Measurements from ENCODE around the gene UBASH3B.

UBASH3B gene

GRCh38 chr11:122705396-122705795, 49.9 kb downstream of the UBASH3B start:
- Histone ChIP-seq H3K27me3 (ENCODE audit: control insufficient read depth in 2 of 2, insufficient read depth in 2 of 2, low read length in 2 of 2) (no peaks in the 10 kb centered on the region), H3K4me3 (ENCODE audit: low read length in 2 of 2) (no peak overlapping the region), H3K4me1 (ENCODE audit: control insufficient read depth in 2 of 2, insufficient read depth in 2 of 2, low read length in 2 of 2) (no peaks in the 10 kb centered on the region), H3K9me3 (ENCODE audit: control insufficient read depth in 2 of 2, low read length in 2 of 2) (no peaks in the 10 kb centered on the region), H3K36me3 (ENCODE audit: control insufficient read depth in 2 of 2, insufficient read depth in 2 of 2, low read length in 2 of 2) (no peaks in the 10 kb centered on the region), H3K9ac (ENCODE audit: low read depth in 1 of 2, low read length in 2 of 2) (no peak overlapping the region), H3K27ac (ENCODE audit: low read depth in 2 of 2, low read length in 2 of 2) (no peak overlapping the region)

- H3K36me3 ChIP-seq (ENCODE audit: control insufficient read depth in 2 of 2, insufficient read depth in 2 of 2, low read length in 2 of 2) = no peaks in the 10 kb centered on the region
- H3K4me1 ChIP-seq (ENCODE audit: control insufficient read depth in 2 of 2, insufficient read depth in 2 of 2, low read length in 2 of 2) = no peaks in the 10 kb centered on the region
- no peak overlapping the region for H3K9ac ChIP-seq (ENCODE audit: low read depth in 1 of 2, low read length in 2 of 2)
- no peaks in the 10 kb centered on the region for H3K9me3 ChIP-seq (ENCODE audit: control insufficient read depth in 2 of 2, low read length in 2 of 2)
- no peak overlapping the region for H3K27ac ChIP-seq (ENCODE audit: low read depth in 2 of 2, low read length in 2 of 2)
- H3K27me3 ChIP-seq (ENCODE audit: control insufficient read depth in 2 of 2, insufficient read depth in 2 of 2, low read length in 2 of 2) = no peaks in the 10 kb centered on the region
- H3K4me3 ChIP-seq (ENCODE audit: low read length in 2 of 2) = no peak overlapping the region
These were observed 51.0 kb downstream of the UBASH3B start for GRCh38 chr11:122706291-122707088.

GRCh38 chr11:122707111-122707510, 51.6 kb downstream of the UBASH3B start:
- H3K9me3 ChIP-seq (ENCODE audit: control insufficient read depth in 2 of 2, low read length in 2 of 2) = no peaks in the 10 kb centered on the region
- no peak overlapping the region for H3K4me3 ChIP-seq (ENCODE audit: low read length in 2 of 2)
- H3K27ac ChIP-seq (ENCODE audit: low read depth in 2 of 2, low read length in 2 of 2) = no peak overlapping the region
- no peaks in the 10 kb centered on the region for H3K36me3 ChIP-seq (ENCODE audit: control insufficient read depth in 2 of 2, insufficient read depth in 2 of 2, low read length in 2 of 2)
- no peak overlapping the region for H3K9ac ChIP-seq (ENCODE audit: low read depth in 1 of 2, low read length in 2 of 2)
- no peaks in the 10 kb centered on the region for H3K4me1 ChIP-seq (ENCODE audit: control insufficient read depth in 2 of 2, insufficient read depth in 2 of 2, low read length in 2 of 2)
- H3K27me3 ChIP-seq (ENCODE audit: control insufficient read depth in 2 of 2, insufficient read depth in 2 of 2, low read length in 2 of 2) = no peaks in the 10 kb centered on the region

GRCh38 chr11:122707901-122708300, 52.4 kb downstream of the UBASH3B start:
- no peak overlapping the region for H3K9ac ChIP-seq (ENCODE audit: low read depth in 1 of 2, low read length in 2 of 2)
- H3K36me3 ChIP-seq (ENCODE audit: control insufficient read depth in 2 of 2, insufficient read depth in 2 of 2, low read length in 2 of 2) = no peaks in the 10 kb centered on the region
- H3K4me1 ChIP-seq (ENCODE audit: control insufficient read depth in 2 of 2, insufficient read depth in 2 of 2, low read length in 2 of 2) = no peaks in the 10 kb centered on the region
- no peaks in the 10 kb centered on the region for H3K27me3 ChIP-seq (ENCODE audit: control insufficient read depth in 2 of 2, insufficient read depth in 2 of 2, low read length in 2 of 2)
- H3K9me3 ChIP-seq (ENCODE audit: control insufficient read depth in 2 of 2, low read length in 2 of 2) = no peaks in the 10 kb centered on the region
- H3K4me3 ChIP-seq (ENCODE audit: low read length in 2 of 2) = no peak overlapping the region
- no peak overlapping the region for H3K27ac ChIP-seq (ENCODE audit: low read depth in 2 of 2, low read length in 2 of 2)

- no peaks in the 10 kb centered on the region for H3K27me3 ChIP-seq (ENCODE audit: control insufficient read depth in 2 of 2, insufficient read depth in 2 of 2, low read length in 2 of 2)
- H3K4me1 ChIP-seq (ENCODE audit: control insufficient read depth in 2 of 2, insufficient read depth in 2 of 2, low read length in 2 of 2) = no peaks in the 10 kb centered on the region
- no peaks in the 10 kb centered on the region for H3K36me3 ChIP-seq (ENCODE audit: control insufficient read depth in 2 of 2, insufficient read depth in 2 of 2, low read length in 2 of 2)
- H3K4me3 ChIP-seq (ENCODE audit: low read length in 2 of 2) = no peak overlapping the region
- H3K9ac ChIP-seq (ENCODE audit: low read depth in 1 of 2, low read length in 2 of 2) = no peak overlapping the region
- no peaks in the 10 kb centered on the region for H3K9me3 ChIP-seq (ENCODE audit: control insufficient read depth in 2 of 2, low read length in 2 of 2)
- no peak overlapping the region for H3K27ac ChIP-seq (ENCODE audit: low read depth in 2 of 2, low read length in 2 of 2)
These were observed 53.7 kb downstream of the UBASH3B start for GRCh38 chr11:122709039-122709760.

- Histone ChIP-seq H3K4me1 (ENCODE audit: control insufficient read depth in 2 of 2, insufficient read depth in 2 of 2, low read length in 2 of 2) (no peaks in the 10 kb centered on the region), H3K9me3 (ENCODE audit: control insufficient read depth in 2 of 2, low read length in 2 of 2) (no peaks in the 10 kb centered on the region), H3K36me3 (ENCODE audit: control insufficient read depth in 2 of 2, insufficient read depth in 2 of 2, low read length in 2 of 2) (no peaks in the 10 kb centered on the region), H3K27ac (ENCODE audit: low read depth in 2 of 2, low read length in 2 of 2) (no peak overlapping the region), H3K9ac (ENCODE audit: low read depth in 1 of 2, low read length in 2 of 2) (no peak overlapping the region), H3K4me3 (ENCODE audit: low read length in 2 of 2) (no peak overlapping the region), H3K27me3 (ENCODE audit: control insufficient read depth in 2 of 2, insufficient read depth in 2 of 2, low read length in 2 of 2) (no peaks in the 10 kb centered on the region)
These were observed 55.8 kb downstream of the UBASH3B start for GRCh38 chr11:122711362-122711761.

- H3K4me3 ChIP-seq (ENCODE audit: low read length in 2 of 2) = no peak overlapping the region
- no peaks in the 10 kb centered on the region for H3K27me3 ChIP-seq (ENCODE audit: control insufficient read depth in 2 of 2, insufficient read depth in 2 of 2, low read length in 2 of 2)
- no peaks in the 10 kb centered on the region for H3K36me3 ChIP-seq (ENCODE audit: control insufficient read depth in 2 of 2, insufficient read depth in 2 of 2, low read length in 2 of 2)
- H3K4me1 ChIP-seq (ENCODE audit: control insufficient read depth in 2 of 2, insufficient read depth in 2 of 2, low read length in 2 of 2) = peaks cover 0 to 2% of the 10 kb centered on the region in 2 donors
- H3K9ac ChIP-seq (ENCODE audit: low read depth in 1 of 2, low read length in 2 of 2) = no peak overlapping the region
- H3K27ac ChIP-seq (ENCODE audit: low read depth in 2 of 2, low read length in 2 of 2) = no peak overlapping the region
- no peaks in the 10 kb centered on the region for H3K9me3 ChIP-seq (ENCODE audit: control insufficient read depth in 2 of 2, low read length in 2 of 2)
These were observed 56.4 kb downstream of the UBASH3B start for GRCh38 chr11:122711831-122712381.

- Histone ChIP-seq H3K27me3 (ENCODE audit: control insufficient read depth in 2 of 2, insufficient read depth in 2 of 2, low read length in 2 of 2) (no peaks in the 10 kb centered on the region), H3K4me3 (ENCODE audit: low read length in 2 of 2) (no peak overlapping the region), H3K9ac (ENCODE audit: low read depth in 1 of 2, low read length in 2 of 2) (no peak overlapping the region), H3K9me3 (ENCODE audit: control insufficient read depth in 2 of 2, low read length in 2 of 2) (no peaks in the 10 kb centered on the region), H3K36me3 (ENCODE audit: control insufficient read depth in 2 of 2, insufficient read depth in 2 of 2, low read length in 2 of 2) (no peaks in the 10 kb centered on the region), H3K27ac (ENCODE audit: low read depth in 2 of 2, low read length in 2 of 2) (no peak overlapping the region), H3K4me1 (ENCODE audit: control insufficient read depth in 2 of 2, insufficient read depth in 2 of 2, low read length in 2 of 2) (peaks cover 0 to 7% of the 10 kb centered on the region in 2 donors)
These were observed 58.5 kb downstream of the UBASH3B start for GRCh38 chr11:122714004-122714403.

- H3K9me3 ChIP-seq (ENCODE audit: control insufficient read depth in 2 of 2, low read length in 2 of 2) = no peaks in the 10 kb centered on the region
- H3K36me3 ChIP-seq (ENCODE audit: control insufficient read depth in 2 of 2, insufficient read depth in 2 of 2, low read length in 2 of 2) = no peaks in the 10 kb centered on the region
- no peak overlapping the region for H3K27ac ChIP-seq (ENCODE audit: low read depth in 2 of 2, low read length in 2 of 2)
- H3K9ac ChIP-seq (ENCODE audit: low read depth in 1 of 2, low read length in 2 of 2) = no peak overlapping the region
- peaks cover 0 to 7% of the 10 kb centered on the region in 2 donors for H3K4me1 ChIP-seq (ENCODE audit: control insufficient read depth in 2 of 2, insufficient read depth in 2 of 2, low read length in 2 of 2)
- H3K27me3 ChIP-seq (ENCODE audit: control insufficient read depth in 2 of 2, insufficient read depth in 2 of 2, low read length in 2 of 2) = no peaks in the 10 kb centered on the region
- no peak overlapping the region for H3K4me3 ChIP-seq (ENCODE audit: low read length in 2 of 2)
These were observed 59.0 kb downstream of the UBASH3B start for GRCh38 chr11:122714484-122714883.

Data from mucosa of rectum (tissue), 2 donors.